ENCODE measurements around the gene CDK8.

The CDK8 gene

GRCh38 chr13:26320766-26321165 is 66.8 kb downstream of the CDK8 start:
- TF ChIP-seq YY1 (IDR thresholded peaks at IDR 0.05; ENCODE audit: low read depth) = no peak
- TF ChIP-seq RAD21 (IDR thresholded peaks at IDR 0.05; ENCODE audit: low read depth) = no peak
- no peak for TF ChIP-seq ZBTB7A (IDR thresholded peaks at IDR 0.05; ENCODE audit: low read depth)
- TF ChIP-seq, protein P1, sequence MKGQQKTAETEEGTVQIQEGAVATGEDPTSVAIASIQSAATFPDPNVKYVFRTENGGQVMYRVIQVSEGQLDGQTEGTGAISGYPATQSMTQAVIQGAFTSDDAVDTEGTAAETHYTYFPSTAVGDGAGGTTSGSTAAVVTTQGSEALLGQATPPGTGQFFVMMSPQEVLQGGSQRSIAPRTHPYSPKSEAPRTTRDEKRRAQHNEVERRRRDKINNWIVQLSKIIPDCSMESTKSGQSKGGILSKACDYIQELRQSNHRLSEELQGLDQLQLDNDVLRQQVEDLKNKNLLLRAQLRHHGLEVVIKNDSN (IDR thresholded peaks at IDR 0.05) = no peak
- TF ChIP-seq, protein P2, sequence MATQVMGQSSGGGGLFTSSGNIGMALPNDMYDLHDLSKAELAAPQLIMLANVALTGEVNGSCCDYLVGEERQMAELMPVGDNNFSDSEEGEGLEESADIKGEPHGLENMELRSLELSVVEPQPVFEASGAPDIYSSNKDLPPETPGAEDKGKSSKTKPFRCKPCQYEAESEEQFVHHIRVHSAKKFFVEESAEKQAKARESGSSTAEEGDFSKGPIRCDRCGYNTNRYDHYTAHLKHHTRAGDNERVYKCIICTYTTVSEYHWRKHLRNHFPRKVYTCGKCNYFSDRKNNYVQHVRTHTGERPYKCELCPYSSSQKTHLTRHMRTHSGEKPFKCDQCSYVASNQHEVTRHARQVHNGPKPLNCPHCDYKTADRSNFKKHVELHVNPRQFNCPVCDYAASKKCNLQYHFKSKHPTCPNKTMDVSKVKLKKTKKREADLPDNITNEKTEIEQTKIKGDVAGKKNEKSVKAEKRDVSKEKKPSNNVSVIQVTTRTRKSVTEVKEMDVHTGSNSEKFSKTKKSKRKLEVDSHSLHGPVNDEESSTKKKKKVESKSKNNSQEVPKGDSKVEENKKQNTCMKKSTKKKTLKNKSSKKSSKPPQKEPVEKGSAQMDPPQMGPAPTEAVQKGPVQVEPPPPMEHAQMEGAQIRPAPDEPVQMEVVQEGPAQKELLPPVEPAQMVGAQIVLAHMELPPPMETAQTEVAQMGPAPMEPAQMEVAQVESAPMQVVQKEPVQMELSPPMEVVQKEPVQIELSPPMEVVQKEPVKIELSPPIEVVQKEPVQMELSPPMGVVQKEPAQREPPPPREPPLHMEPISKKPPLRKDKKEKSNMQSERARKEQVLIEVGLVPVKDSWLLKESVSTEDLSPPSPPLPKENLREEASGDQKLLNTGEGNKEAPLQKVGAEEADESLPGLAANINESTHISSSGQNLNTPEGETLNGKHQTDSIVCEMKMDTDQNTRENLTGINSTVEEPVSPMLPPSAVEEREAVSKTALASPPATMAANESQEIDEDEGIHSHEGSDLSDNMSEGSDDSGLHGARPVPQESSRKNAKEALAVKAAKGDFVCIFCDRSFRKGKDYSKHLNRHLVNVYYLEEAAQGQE (IDR thresholded peaks at IDR 0.05; ENCODE audit: low read depth) = no peak
- TF ChIP-seq TAF1 (IDR thresholded peaks at IDR 0.05; ENCODE audit: low read depth) = no peak
- no peak for TF ChIP-seq FOXM1 (IDR thresholded peaks at IDR 0.05; ENCODE audit: borderline replicate concordance, low read depth)
- no peak for TF ChIP-seq TCF12 (IDR thresholded peaks at IDR 0.05; ENCODE audit: low read depth)
- TF ChIP-seq, protein P3, sequence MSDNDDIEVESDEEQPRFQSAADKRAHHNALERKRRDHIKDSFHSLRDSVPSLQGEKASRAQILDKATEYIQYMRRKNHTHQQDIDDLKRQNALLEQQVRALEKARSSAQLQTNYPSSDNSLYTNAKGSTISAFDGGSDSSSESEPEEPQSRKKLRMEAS (IDR thresholded peaks at IDR 0.05) = no peak
- TF ChIP-seq CREB1 (IDR thresholded peaks at IDR 0.05; ENCODE audit: low read depth) = no peak
- TF ChIP-seq TEAD4 (IDR thresholded peaks at IDR 0.05) = no peak
- no peak for TF ChIP-seq NFIC (IDR thresholded peaks at IDR 0.05)
- no peak for TF ChIP-seq EGR1 (IDR thresholded peaks at IDR 0.05)
- TF ChIP-seq CEBPB (IDR thresholded peaks at IDR 0.05) = no peak

GRCh38 chr13:26323127-26323526 is 69.2 kb downstream of the CDK8 start:
- TF ChIP-seq FOXM1 (IDR thresholded peaks at IDR 0.05; ENCODE audit: borderline replicate concordance, low read depth) (no peak), CREB1 (IDR thresholded peaks at IDR 0.05; ENCODE audit: low read depth) (no peak), EP300 (IDR thresholded peaks at IDR 0.05; ENCODE audit: borderline replicate concordance) (no peak), TCF12 (IDR thresholded peaks at IDR 0.05; ENCODE audit: low read depth) (no peak)
- TF ChIP-seq, protein P2 (IDR thresholded peaks at IDR 0.05; ENCODE audit: low read depth) = no peak
- TF ChIP-seq, protein P3 (IDR thresholded peaks at IDR 0.05) = no peak

GRCh38 chr13:26323764-26324163 is 69.8 kb downstream of the CDK8 start:
- no peak for TF ChIP-seq NFIC (IDR thresholded peaks at IDR 0.05)
- TF ChIP-seq, protein P3 (IDR thresholded peaks at IDR 0.05) = no peak
- no peak for TF ChIP-seq YY1 (IDR thresholded peaks at IDR 0.05; ENCODE audit: low read depth)
- no peak for TF ChIP-seq TAF1 (IDR thresholded peaks at IDR 0.05; ENCODE audit: low read depth)

GRCh38 chr13:26324294-26324693 is 70.4 kb downstream of the CDK8 start:
- TF ChIP-seq CREB1 (IDR thresholded peaks at IDR 0.05; ENCODE audit: low read depth) (no peak), RAD21 (IDR thresholded peaks at IDR 0.05; ENCODE audit: low read depth) (no peak), FOXM1 (IDR thresholded peaks at IDR 0.05; ENCODE audit: borderline replicate concordance, low read depth) (no peak), EP300 (IDR thresholded peaks at IDR 0.05; ENCODE audit: borderline replicate concordance) (no peak), YY1 (IDR thresholded peaks at IDR 0.05; ENCODE audit: low read depth) (no peak), TEAD4 (IDR thresholded peaks at IDR 0.05) (no peak), EGR1 (IDR thresholded peaks at IDR 0.05) (no peak), TAF1 (IDR thresholded peaks at IDR 0.05; ENCODE audit: low read depth) (no peak), ZBTB7A (IDR thresholded peaks at IDR 0.05; ENCODE audit: low read depth) (no peak), NFIC (IDR thresholded peaks at IDR 0.05) (no peak), TCF12 (IDR thresholded peaks at IDR 0.05; ENCODE audit: low read depth) (no peak), CEBPB (IDR thresholded peaks at IDR 0.05) (no peak)
- TF ChIP-seq, protein P2 (IDR thresholded peaks at IDR 0.05; ENCODE audit: low read depth) = no peak
- TF ChIP-seq, protein P1 (IDR thresholded peaks at IDR 0.05) = no peak
- TF ChIP-seq, protein P3 (IDR thresholded peaks at IDR 0.05) = no peak

Data from Ishikawa (cell line).